GM12891 (cell line): ENCODE results near the gene DBH.

Source experiments
- POLR2A ChIP-seq: IDR thresholded peaks from 2 replicates; pipeline ENCODE4 v1.6.1; 2011; ENCODE audit warnings: low read depth, low read length, control low read depth
- POLR2AphosphoS5 ChIP-seq: IDR thresholded peaks from 2 replicates; pipeline ENCODE4 v1.6.1; 2011; ENCODE audit warnings: low read depth, low read length, control low read depth
- SPI1 ChIP-seq: IDR thresholded peaks from 2 replicates; pipeline ENCODE4 v1.6.1; 2011; ENCODE audit warnings: low read depth, low read length, control low read depth

- no peak for TF ChIP-seq POLR2A
- no peak for TF ChIP-seq SPI1
- TF ChIP-seq POLR2AphosphoS5 = no peak
Observed at GRCh38 chr9:133618726-133619125, 17.4 kb upstream of the DBH start.
